Raji (cell line): ENCODE measurements around the gene PHACTR1.

Experiments used
- POLR2A ChIP-seq: IDR thresholded peaks from 2 replicates; pipeline ENCODE4 v1.6.1; 2011; ENCODE audit warnings: low read depth, low read length, control low read depth; ENCODE audit not compliant: insufficient read depth

PHACTR1 gene

DNA sequence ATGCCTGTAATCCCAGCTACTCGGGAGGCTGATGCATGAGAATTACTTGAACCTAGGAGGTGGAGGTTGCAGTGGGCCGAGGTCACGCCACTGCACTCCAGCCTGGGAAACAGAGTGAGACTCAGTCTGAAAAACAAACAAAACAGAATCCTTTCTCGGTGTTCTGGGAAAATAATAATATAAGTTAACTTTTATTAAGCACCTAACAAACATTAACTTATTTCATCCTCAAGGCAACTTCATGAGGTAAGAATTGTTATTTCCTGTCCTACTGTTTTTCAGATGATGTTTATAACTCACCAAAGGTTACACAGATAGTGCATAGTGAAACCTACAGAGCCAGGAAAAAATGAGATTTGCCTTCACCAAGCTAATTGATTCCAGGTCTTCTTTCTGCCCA lies 221.4 kb downstream of the PHACTR1 start:
- TF ChIP-seq POLR2A, result no peak

DNA sequence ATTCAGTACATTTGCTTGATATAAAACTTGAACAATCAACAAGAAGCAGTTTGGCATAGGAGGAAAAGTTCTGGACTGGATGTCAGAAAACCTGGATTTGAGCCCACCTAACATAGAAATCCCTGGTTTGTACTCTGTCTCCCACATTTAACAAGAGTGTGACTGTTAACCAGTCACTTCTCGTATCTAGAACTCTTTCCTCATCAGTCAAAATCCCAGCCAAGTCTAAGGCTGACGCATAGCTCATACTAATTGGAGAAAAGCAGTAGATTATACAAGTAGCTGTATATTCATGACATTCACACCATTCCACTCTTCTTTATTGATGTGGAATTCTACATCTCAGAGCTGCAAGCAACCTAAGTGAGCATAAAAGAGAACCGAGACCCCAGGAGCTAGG lies 222.7 kb downstream of the PHACTR1 start:
- TF ChIP-seq POLR2A, result no peak

DNA sequence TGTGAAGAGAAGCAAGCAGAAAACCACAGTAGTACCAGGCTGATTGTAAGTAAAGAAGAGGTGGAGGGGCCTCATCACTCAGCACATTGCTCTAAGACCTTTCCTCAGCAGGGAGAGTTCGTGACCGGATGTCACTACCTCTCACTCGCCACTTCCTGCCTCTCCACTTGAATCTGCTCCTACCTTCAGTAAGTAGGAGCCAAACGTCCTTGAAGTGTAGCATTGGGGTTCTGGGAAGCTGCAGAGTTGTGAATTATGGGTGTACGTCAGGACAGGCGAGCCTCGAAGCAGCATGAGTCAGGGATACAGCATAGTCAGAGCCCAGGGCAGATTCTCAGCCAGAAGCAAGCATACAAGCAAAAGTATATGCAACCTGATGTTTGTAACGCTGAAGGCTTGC lies 224.9 kb downstream of the PHACTR1 start:
- no peak for TF ChIP-seq POLR2A

DNA sequence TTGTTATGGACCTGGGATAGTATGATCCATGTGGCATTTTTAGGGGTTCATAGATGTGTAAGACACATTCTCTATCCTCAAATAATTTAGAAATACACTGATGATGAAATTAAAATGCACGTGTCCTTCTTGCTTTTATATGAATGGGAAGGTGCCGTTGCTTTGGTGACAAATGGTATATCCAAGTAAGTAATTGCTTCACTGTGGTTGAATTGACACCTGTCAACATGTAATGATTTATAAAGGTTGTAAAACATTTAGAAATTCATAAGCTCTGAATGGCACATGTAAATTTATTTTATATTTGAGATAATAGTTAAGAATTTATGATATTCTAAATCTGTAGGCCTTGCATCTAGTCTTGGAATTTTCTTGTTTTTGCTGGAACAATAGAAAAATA lies 227.0 kb downstream of the PHACTR1 start:
- TF ChIP-seq POLR2A, result no peak

DNA sequence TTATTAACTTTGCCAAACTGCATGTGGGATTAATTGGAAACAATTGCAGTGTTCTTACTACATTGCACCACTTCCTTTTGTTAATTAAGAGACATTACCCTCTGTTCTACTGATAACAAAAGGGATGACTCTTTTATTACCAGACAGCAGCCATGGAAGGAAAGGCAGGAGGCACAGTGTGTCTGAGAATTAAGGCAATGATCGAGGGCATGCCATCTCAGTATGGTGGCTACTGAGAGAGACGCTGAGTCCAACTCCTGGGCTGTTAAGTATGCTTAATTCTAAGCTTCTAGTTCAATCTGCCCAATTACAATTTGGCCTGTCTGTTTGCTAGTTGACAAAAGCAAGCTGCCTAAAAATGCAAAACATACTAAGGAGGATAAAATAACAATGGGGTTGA lies 227.4 kb downstream of the PHACTR1 start:
- no peak for TF ChIP-seq POLR2A

DNA sequence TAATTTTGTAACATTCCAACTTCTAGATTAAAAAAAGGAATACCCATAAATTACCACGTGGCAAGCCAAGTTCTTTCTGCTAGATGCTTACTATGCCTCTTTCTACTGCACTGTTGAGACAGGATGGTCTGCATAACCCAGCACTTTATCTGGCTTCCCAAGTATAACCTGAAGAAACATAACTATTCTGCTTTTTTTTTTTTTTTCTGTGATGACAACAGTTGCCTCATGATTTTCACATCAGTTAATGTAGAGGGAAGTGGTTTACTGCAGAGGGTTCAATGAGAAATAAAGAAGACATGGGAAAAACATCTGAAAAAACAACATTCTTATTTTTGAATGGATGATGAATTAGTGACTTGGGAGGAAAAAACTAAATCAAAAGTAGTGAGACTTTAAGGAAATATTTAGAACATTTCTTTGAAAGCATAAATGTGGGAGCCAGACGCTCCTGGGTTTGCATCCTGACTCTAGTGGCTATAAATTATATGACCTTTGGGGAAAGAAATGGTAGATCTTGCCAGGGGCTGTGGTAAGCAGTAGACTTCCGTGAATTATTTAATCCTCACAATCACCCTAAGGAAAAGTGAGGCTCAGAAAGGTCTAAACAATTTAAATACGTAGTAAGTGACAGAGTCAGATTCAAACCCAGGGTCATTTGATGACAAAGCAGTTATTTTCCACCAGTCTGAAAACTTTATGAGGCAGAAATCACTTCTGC lies 230.7 kb downstream of the PHACTR1 start:
- no peak for TF ChIP-seq POLR2A

DNA sequence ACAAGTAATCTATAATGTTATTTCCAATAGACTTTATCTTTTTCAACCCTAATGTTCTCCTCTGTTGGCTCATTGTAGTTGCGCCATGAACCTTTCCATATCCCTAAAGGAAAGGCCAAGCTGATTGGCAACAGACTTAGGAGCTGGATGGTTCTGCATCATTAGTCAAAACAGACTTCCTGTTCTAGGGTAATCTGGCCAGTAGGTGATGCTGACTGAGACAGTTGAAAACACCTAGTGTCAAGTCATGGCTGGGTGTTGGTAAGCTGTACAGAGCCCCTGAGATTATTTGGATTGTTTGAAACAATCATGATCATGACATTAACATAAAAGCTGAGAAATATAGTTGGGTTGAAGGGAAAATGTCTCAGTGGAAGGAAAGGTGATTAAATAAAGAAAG lies 231.4 kb downstream of the PHACTR1 start:
- TF ChIP-seq POLR2A, result no peak

DNA sequence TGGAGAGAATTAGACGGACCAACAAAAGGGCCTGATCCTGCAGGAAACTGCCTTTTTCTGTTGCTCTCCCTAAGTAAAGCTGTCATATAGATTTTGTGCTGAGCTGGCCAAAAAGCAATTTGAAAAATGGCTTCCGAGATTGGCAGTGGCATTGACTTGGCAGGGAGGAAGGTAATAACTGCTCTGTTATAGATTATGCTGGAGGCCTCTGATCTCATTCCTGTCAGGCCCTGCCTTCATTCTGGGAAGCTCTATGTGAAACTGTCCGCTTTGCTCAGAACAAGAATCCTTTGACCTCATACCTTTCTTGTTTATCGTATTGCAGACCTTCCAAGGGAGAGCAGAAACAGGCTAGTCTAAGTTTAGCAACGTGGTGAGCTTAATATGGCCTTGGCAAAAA lies 234.4 kb downstream of the PHACTR1 start:
- no peak for TF ChIP-seq POLR2A

DNA sequence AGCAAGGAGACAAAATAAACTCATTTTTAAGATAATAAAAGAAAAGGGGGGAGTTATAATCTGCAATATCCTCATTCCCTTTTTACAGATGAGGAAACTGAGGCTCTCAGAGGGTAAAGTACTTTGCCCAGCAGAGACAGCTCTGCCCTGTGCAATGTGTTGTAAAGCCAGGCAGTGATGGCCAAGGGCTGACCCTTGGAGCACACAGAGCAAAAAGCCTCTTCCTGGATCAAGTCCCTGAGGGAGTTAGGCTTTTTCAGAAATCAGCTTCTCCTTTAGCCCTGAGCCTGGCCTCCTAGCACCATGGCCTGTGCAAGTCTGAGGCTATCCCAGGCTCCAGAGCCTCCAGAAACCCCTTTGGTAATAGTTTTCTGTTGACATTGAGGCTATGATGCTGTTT lies 234.8 kb downstream of the PHACTR1 start:
- no peak for TF ChIP-seq POLR2A

DNA sequence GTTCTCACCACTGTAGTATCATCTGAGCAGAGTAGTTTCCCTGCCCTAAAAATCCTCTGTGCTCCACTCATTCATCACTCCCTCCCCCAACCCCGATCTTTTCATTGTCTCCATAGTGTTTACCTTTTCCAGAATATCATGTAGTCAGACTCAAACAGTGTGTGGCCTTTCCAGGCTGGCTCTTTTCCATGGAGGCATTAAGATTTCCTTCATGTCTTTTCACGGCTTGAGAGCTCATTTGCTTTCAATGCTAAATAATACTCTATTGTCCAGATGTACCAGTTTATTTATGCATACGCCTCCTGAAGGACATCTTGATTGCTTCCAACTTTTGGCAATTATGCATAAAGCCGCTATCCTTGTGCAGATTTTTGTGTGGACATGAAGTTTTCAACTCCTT lies 235.8 kb downstream of the PHACTR1 start:
- no peak for TF ChIP-seq POLR2A

DNA sequence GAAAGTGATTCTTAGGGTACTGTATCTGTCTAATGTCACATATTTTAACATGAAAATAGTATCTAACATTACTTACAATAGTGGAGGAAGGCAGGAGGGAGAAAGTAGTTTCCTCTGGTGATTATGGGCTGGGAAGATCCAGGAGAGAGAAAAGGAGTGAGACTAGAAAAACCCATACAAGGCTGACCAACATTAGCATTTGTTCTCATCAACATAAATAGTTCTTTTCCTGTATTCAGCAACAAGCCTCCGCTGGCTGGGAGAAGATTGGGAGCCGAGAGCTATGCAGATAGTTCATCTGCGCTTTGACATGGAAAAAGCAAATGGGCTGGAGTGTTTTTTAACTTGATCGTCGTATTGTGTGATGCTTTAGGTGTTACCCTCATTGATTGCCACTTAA lies 239.4 kb downstream of the PHACTR1 start:
- TF ChIP-seq POLR2A, result no peak

DNA sequence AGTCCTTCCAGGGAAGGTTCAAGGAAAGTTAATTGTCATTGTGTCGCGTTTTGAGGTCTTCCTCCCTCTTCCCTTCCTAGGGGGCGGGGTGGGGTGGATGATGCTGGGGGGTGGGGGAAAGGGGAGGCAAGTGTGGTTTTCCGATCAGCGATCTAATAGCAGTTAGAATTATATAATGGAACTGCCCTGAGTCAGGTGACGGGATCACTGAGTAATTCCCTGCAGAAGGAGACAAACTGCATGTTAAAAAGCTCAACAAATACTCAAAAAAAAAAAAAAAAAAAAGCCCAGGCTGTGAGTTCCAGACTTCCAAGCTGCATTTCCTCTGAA lies 240.4 kb downstream of the PHACTR1 start:
- TF ChIP-seq POLR2A, result no peak

DNA sequence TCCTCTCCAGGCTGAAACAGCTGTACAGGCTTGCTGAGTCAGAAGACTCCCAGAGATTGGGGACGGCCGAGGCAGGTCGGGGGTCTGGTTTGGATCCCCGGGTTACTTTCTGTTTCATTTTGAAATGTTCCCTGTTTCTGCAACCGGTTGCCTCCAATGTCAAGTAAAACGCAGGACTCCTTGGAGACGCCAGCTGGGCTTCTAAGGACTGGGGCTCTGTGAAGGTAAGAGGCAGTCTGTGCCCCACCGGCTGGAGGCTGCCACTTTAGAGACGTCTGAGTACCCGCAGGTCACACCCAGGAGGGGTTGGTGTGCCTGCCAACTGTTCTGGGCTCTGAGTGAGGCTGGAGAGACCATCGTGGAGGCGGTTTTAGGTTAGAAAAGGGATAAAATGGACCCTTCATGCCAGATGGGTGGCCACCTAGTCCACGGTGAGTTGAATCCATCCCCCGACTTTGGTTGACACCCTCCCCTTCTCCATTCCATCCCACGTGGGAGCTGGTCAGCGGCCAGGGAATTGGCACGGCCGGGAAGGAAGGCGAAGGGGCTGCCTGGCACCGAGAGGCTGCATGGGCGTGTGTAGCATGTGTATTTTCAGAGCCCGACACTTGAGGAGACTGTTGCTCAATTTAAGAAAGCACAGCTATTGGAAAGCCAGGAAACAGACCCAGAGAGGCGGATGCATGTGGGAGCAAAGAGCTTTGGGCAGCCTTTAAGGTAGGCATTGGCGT lies 240.9 kb downstream of the PHACTR1 start:
- no peak for TF ChIP-seq POLR2A

DNA sequence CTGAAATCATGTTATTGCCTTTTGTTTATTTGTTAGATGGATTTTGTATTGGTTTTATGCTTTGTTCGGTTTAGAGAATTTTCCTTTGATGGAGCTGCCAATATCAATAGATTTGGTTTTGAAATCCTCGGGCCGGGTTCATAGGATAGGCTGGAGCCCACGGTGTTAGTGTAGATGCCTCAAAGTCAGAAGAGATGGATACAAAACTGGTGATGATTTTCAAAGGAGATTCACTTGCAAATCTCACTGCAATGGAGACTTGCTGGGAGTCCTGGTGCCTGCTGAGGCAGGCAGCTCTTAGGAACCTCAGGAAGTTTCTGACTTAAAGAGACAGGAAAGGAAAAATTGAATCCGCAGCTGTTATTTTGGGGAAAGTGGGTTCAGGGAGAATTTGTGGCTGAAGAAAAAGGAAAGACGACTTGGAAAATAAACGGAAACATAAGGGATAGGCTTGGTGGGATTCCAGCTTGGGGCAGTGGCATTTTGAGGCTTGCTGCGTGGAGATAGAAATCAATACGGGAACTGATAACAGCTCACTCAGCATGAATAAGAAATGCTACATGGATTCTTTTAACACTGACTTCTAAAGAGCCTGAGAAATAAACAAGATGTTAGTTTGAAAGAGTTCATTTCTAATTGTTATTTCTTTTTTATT lies 241.6 kb downstream of the PHACTR1 start:
- TF ChIP-seq POLR2A, result no peak

DNA sequence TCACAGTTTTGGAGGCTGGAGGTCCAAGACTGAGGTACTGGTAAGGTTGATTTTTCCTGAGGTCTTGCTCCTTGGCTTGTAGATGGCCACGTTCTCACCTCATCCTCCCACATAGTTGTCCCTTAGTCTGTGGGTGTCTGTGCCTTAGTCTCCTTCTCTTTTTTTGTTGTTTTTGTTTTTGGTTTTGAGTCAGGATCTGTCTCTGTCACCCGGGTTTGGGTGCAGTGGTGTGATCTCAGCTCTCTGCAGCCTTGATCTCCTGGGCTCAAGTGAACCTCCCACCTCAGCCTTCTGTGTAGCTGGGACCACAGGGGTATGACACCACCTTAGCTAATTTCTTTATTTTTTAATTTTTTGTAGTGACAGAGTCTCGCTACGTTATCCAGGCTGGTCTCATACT lies 245.2 kb downstream of the PHACTR1 start:
- TF ChIP-seq POLR2A, result no peak

DNA sequence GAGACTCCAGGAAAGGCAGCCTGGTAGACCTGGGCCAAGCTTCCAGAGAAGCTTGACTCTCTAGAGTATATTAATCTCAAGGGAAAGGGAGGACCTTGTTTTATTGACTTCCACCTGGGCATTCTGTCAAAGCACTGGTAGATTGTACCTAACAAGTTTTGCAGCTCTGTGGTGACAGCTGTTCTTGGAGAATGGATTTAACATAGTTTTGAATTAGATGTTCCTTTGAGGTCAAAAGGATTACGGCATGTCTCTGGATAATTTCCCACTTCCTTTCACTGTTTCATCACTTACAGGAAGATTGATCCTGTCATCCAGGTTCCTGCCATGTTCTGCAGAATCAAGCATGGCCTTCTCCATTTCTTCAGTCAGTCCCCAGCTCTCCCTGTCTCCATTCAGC lies 246.0 kb downstream of the PHACTR1 start:
- no peak for TF ChIP-seq POLR2A
